ENCODE results near the gene MYCN.
"Not testable (repeated sequence)": the region's sequence is repeated elsewhere in the genome, so short reads cannot be mapped to it uniquely, and the experiment has no call there.

Gene MYCN

GRCh38 chr2:15945909-15946705 lies 5.8 kb downstream of the MYCN start:
- DNase-seq = no peak

DNA sequence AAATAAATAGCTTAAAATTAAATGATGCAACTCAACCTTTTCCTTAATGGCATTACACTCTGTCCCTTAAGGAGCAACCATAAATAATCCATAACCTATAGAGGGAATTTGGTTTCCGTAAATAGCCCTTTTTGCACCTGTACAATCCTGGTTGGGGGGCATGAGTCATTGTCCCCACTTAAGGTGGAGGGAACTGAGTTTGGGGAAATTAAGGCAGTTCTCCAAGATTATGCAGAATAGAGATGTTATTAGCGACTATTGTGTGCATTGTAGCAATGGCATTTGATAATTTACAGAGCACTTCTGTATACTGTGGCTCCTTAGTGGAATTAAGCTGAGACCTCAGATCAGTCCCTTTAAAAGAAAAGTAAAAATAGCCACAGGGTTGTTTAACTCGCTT lies 6.6 kb downstream of the MYCN start:
- no peak for DNase-seq

- no peak for DNase-seq
These were observed 7.1 kb downstream of the MYCN start for GRCh38 chr2:15947431-15947830.

DNA sequence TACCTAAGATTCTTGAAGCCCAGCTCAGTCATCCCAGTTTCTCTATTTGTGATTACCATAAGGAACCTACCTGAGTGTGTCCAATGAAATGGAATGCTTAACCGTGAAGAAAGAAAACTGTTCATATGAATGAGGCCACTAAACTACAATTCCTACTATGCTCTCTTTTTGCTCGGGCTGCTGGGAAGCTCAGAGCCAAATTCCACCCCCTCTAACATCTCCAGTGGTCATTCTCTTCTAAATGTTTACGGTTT lies 8.3 kb downstream of the MYCN start:
- DNase-seq = no peak

DNA sequence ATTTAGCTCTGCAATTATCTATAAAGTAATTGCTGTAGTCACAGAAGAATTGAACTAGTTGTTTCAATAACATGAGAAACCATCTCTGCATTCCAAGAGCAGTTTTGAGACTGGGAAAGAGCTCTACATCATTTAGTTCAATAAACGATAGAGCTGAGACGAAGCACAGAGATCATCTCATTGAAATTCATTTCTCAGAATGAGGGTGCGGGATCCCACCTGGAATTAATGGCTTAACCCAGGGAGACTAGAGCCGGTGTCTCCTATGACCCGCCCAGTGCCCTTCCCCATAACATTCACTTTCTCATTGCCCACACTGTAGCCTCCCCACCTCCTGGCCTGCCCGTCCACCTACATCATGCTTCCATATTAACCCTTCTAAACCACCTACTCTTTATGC lies 8.8 kb downstream of the MYCN start:
- DNase-seq = no peak

DNA sequence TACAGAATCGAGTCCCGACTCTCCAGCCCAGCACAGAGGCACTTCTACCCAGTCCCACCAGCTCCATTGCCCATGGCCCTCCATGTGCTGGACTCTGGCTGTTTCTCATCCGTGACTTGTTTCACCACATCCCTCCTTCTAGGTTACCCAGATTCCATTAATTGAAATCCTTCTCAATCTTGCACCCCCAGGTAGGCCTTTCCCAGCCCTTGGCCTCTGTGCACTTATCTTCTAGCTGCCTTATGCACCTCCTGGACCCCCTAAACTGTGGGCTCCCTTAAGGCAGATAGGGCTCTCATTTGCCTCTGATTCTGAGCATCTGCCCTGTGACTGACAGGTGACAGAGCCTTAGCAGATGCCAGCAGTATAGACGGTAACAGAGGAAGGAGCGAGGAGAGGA lies 9.2 kb downstream of the MYCN start:
- DNase-seq = no peak

DNA sequence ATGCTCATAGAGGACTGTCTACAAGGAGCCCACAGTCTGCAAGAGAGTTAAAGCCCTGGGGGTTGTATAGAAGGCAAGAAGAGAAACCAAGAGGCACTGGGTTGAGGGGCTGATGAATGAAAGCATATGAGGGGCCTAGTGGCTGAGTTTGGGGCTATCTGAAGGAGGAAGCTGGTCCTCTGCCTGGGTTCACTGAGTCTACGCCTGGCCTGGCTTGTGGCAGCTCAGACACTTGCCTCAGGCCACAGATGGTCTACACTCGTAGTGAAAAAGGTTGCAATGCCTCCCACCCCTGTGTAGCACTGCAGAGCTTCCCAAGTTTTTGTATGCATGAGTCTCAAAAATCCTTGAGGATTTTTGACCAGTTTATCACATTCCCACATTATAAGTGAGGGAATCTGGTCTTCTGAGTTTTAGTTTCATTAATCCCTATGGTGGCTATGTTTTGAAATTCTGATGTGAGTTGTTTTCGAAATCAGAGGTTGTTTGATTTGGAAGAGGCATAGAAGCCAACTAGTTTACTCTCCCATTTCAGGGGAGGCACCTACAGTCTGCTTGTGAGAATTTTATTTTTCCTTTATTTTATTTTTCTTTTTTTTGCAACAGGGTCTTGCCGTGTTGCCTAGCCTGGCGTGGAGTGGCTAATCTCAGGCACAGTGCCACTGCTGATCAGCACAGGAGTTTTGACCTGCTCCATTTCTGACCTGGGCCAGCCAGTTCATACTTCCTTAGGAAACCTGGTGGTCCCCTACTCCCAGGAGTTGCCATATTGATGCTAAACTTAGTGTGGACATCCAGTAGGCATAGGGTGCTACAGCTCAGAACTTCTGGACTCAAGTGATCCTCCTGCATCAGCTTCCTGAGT lies 10.0 kb downstream of the MYCN start:
- no peak for DNase-seq

DNA sequence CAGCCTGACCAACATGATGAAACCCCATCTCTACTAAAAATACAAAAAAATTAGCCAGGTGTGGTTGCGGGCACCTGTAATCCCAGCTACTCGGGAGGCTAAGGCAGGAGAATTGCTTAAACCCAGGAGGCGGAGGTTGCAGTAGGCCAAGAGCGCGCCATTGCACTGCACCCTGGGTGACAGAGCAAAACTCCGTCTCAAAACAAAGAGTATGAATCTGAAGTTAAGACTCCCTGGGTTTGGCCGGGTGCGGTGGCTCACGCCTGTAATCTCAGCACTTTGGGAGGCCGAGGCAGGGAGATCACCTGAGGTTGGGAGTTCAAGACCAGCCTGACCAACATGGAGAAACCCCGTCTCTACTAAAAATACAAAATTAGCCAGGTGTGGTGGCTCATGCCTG lies 11.6 kb downstream of the MYCN start:
- not testable (repeated sequence) for DNase-seq

DNA sequence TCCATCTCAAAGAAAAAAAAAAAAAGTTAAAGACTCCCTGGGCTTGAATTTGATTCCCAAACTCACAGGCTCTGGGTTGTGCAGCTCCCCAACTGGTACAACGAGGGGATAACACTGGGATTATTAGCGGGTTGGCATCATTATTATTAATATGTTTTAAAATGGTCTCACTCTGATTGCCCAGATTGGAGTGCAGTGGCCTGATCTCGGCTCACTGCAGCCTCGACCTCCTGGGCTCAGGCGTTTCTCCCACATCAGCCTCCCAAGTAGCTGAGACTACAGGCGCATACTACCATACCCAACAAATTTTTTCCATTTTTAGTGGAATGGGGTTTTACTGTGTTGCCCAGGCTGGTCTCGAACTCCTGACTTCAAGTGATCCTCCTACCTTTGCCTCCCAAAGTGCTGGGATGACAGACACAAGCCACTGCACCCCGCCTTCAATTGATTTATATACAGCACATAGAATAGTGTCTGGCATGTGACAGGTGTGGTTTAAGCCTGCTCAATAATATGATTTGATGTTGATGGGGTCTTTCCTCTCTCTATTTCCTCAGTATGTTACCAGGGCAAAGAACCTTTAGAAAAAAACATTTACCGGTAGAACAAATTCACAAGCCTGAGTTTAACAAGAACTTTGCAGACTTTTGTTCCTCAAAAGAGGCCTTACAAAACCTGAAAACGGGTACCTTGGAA lies 12.2 kb downstream of the MYCN start:
- no peak for DNase-seq

GRCh38 chr2:15953147-15953630 lies 12.8 kb downstream of the MYCN start:
- DNase-seq = no peak

DNA sequence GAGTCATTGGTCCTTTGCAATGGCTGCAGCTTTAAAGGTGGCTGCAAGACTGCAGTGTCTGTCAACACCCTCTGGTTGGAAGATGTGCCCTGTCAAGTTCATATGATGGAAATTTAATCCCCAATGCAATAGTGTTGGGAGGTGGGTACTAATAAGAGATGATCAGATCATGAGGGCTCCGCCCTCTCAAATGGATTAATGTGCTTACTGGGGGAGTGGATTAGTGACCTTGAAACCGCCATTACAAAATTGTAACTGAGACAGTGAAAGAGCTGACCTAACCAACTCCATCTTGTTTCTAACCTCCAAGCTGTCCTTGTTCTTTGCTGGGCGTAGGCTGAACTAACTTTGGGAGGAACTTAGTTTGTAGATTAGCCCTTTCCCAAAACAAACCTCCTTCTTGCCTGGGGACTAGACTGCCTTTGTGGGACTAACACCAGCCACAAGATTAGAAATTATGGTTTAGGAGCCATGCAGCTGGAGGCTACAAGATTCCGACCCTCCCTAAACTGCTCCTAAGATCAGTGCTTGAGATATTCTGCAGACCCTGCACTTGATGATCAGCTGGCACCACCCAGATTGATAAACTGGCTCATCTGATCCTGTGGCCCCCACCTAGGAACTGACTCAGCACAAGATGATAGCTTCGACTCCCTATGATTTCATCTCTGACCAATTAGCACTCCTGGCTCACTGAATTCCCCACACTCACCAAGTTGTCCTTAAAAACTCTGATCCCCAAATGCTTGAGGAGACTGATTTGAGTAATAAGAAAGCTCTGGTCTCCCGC lies 13.7 kb downstream of the MYCN start:
- DNase-seq = no peak

DNA sequence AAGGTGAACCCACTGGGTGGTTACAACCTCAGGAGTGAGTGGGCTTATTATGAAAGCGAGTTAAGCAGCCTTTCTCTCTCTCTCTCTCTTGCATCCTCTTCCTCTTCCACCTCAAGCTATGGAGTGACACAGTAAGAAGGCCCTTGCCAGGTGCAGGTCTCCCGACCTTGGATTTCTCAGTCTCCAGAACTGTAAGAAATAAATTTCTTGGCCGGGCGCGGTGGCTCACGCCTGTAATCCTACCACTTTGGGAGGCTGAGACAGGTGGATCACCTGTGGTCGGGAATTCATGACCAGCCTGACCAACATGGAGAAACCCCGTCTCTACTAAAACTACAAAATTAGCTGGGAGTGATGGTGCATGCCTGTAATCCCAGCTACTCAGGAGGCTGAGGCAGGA lies 14.4 kb downstream of the MYCN start:
- DNase-seq = no peak

DNA sequence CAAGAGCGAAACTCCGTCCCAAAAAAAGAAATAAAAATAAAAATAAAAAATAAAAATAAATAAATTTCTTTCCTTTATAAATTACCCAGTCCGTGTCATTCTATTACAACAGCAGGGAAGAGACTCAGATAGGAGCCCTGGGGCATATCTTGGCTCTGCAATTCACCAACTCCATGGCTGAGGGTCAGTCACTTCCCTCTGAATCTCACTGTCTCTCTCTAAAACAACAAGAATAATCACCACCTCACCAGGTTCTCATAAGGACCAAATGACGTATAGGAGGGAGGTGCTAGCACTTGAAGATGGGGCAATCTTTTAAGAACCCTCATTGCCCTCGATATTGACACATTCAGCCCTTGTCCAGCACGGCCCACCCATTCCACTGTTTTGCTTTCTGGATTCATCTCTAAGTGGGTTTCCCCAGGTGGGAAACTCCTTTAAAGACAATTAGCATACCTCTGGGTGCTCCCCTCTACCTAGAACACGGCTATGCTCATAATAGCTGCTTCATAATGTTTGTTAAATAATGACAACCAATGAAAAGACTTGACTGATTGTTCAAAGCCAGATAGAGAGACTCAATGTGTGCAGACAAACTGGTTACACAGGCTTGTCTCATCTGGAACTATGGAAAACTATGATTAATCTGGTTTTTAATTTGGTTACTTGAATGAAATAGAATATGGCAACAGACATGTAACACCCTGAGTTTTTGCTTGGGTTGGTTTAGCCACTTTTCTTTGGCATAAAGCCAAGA lies 15.1 kb downstream of the MYCN start:
- no peak for DNase-seq

- DNase-seq = no peak
These were observed 15.9 kb downstream of the MYCN start for GRCh38 chr2:15956230-15956629.

DNA sequence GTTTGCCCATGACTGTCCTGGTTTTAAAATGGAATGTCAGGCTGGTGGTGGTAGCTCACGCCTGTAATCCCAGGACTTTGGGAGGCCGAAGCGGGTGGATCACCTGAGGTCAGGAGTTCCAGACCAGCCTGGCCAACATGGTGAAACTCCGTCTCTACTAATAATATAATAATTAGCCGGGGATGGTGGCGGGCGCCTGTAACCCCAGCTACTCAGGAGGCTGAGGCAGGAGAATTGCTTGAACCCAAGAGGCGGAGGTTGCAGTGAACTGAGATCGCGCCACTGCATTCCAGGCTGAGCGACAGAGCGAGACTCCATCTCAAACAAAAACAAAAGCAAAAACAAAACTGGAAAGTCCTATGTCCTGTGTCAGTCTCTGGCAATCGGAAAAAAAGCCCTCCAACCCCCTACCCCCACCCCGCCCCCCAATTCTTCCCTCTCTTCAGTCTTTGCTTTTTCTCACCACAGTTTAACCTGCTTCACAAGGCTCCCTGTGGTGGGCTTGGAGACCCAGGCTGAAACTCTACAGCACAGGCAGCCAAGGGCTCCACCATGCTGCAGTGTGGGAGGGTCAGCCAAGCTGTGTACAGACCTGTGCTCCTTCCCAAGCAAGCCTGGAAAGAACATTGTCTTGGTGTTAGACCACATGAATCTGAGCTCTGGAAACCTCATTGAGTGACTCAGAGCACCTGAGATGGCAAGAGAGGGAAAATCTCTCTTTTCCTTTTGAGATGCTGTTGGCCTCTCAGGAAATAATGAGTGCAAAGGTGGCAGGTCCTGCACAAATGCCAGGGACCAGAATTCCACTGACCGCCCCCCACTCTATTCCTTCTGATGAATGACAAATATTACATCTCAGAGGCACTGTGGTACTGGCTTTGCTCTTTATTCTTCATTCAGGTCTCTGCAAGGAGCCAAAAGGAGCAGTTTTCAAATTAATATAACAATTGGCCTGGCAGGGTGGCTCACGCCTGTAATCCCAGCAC lies 16.7 kb downstream of the MYCN start:
- DNase-seq = no peak

- DNase-seq = no peak
These were observed 17.7 kb downstream of the MYCN start for GRCh38 chr2:15957881-15958713.

- DNase-seq = no peak
These were observed 19.2 kb downstream of the MYCN start for GRCh38 chr2:15959331-15960153.

DNA sequence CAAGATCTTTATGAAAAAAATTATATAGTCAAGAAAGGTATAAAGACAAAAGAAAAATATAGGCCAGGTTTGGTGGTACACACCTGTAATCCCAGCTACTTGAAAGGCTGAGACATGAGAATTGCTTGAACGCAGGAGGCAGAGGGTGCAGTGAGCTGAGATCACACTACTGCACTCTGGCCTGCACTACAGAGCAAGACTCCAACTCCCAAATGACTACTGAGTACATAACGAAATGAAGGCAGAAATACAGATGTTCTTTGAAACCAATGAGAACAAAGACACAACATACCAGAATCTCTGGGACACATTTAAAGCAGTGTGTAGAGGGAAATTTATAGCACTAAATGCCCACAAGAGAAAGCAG lies 19.8 kb downstream of the MYCN start:
- DNase-seq = not testable (repeated sequence)
